Chondrocyte (in vitro differentiated cells): ENCODE measurements around the gene MAPRE3. TPM values are rescaled to one million over a fixed set of nuclear protein-coding genes. Genes with fewer than 3 reads are reported as not detected.
A peak's percentile ranks its signal among the peaks of the same experiment; 100 is the strongest.

ENCODE experiments used
- DNase-seq: peaks from one replicate; pipeline ENCODE4 v3.0.0; 2021; ENCODE audit warnings: mixed read lengths, low spot score
- H3K27ac Mint-ChIP-seq: one replicate; pipeline ENCODE4 v1.8.0; 2021; ENCODE audit warnings: mild to moderate bottlenecking, moderate library complexity, mixed read lengths; ENCODE audit not compliant: unreplicated experiment
- H3K27me3 Mint-ChIP-seq: 2 replicates; pipeline ENCODE4 v1.8.0; 2021; ENCODE audit warnings: low read depth, mixed read lengths
- H3K36me3 Mint-ChIP-seq: 2 replicates; pipeline ENCODE4 v1.8.0; 2021; ENCODE audit warnings: low read depth, mixed read lengths
- H3K4me1 Mint-ChIP-seq: 2 replicates; pipeline ENCODE4 v1.8.0; 2021; ENCODE audit warnings: low read depth, mild to moderate bottlenecking, mixed read lengths
- H3K4me3 Mint-ChIP-seq: one replicate; pipeline ENCODE4 v1.8.0; 2021; ENCODE audit warnings: mild to moderate bottlenecking, moderate library complexity, mixed read lengths; ENCODE audit not compliant: unreplicated experiment
- H3K9me3 Mint-ChIP-seq: 2 replicates; pipeline ENCODE4 v1.8.0; 2021; ENCODE audit warnings: low read depth, mixed read lengths
- CTCF ChIP-seq: fragments of 200-600 bp; sonication (generic); IDR thresholded peaks from 2 replicates; pipeline ENCODE4 v1.5.0; 2021; ENCODE audit warnings: antibody characterized with exemption, mild to moderate bottlenecking, moderate library complexity
- total RNA-seq: library from RNA; stranded (reverse); gene quantifications from 3 replicates; pipeline ENCODE4 v1.2.1, GENCODE V29; 2021

Gene MAPRE3
- total RNA-seq, 1 donor from 2014 or later = 12.3 TPM

GRCh38 chr2:27059141-27059820 lies 88.8 kb downstream of the MAPRE3 start:
- no peak for DNase-seq
- peaks cover 4% of the 10 kb centered on the region for H3K4me1 Mint-ChIP-seq
- TF ChIP-seq CTCF = no peak
- H3K9me3 Mint-ChIP-seq = no peaks in the 10 kb centered on the region
- H3K27ac Mint-ChIP-seq = peak overlapping the region; percentile 22
- no peaks in the 10 kb centered on the region for H3K27me3 Mint-ChIP-seq
- peaks cover 13% of the 10 kb centered on the region for H3K36me3 Mint-ChIP-seq
- no peak overlapping the region for H3K4me3 Mint-ChIP-seq

GRCh38 chr2:27060323-27060722 lies 89.9 kb downstream of the MAPRE3 start:
- Mint-ChIP-seq H3K4me3 (no peak overlapping the region), H3K4me1 (peaks cover 5% of the 10 kb centered on the region), H3K36me3 (peaks cover 13% of the 10 kb centered on the region), H3K27ac (no peak overlapping the region), H3K9me3 (no peaks in the 10 kb centered on the region), H3K27me3 (no peaks in the 10 kb centered on the region)
- no peak for DNase-seq
- no peak for TF ChIP-seq CTCF

- TF ChIP-seq CTCF = no peak
- Mint-ChIP-seq H3K4me3 (no peak overlapping the region), H3K9me3 (no peaks in the 10 kb centered on the region), H3K27ac (no peak overlapping the region), H3K27me3 (no peaks in the 10 kb centered on the region), H3K36me3 (peaks cover 23% of the 10 kb centered on the region), H3K4me1 (peaks cover 34% of the 10 kb centered on the region)
- no peak for DNase-seq
Measured at GRCh38 chr2:27065128-27065527, 94.7 kb downstream of the MAPRE3 start.

GRCh38 chr2:27067385-27067784 lies 96.9 kb downstream of the MAPRE3 start:
- Mint-ChIP-seq H3K36me3 (peaks cover 24% of the 10 kb centered on the region), H3K4me1 (peaks cover 49% of the 10 kb centered on the region), H3K27ac (peak overlapping the region; percentile 15), H3K4me3 (no peak overlapping the region), H3K27me3 (no peaks in the 10 kb centered on the region), H3K9me3 (no peaks in the 10 kb centered on the region)
- DNase-seq = no peak
- no peak for TF ChIP-seq CTCF

GRCh38 chr2:27069436-27069835 lies 99.0 kb downstream of the MAPRE3 start:
- no peak for TF ChIP-seq CTCF
- Mint-ChIP-seq H3K27ac (peak overlapping the region; percentile 69), H3K27me3 (no peaks in the 10 kb centered on the region), H3K9me3 (no peaks in the 10 kb centered on the region), H3K36me3 (peaks cover 18% of the 10 kb centered on the region), H3K4me1 (peaks cover 61% of the 10 kb centered on the region), H3K4me3 (peak overlapping the region; percentile 96)
- no peak for DNase-seq
